H9 (cell line): ENCODE measurements around the gene SCARB2. TPM values are rescaled to one million over a fixed set of nuclear protein-coding genes. Genes with fewer than 3 reads are reported as not detected.

Experiments used
- DNase-seq: peaks from one replicate; pipeline ENCODE4 v3.0.0-alpha.2; 2017
- H2AFZ ChIP-seq: one replicate; pipeline ENCODE4 v1.6.1; 2013; ENCODE audit warnings: mild to moderate bottlenecking, low read length, control low read depth, moderate library complexity
- H2AK5ac ChIP-seq: 2 replicates; pipeline ENCODE4 v1.6.1; 2013; ENCODE audit warnings: low read length, control low read depth, mixed read lengths; ENCODE audit not compliant: insufficient read length
- H2BK120ac ChIP-seq: one replicate; pipeline ENCODE4 v1.6.1; 2013; ENCODE audit warnings: low read depth, mild to moderate bottlenecking, low read length, control low read depth, inconsistent platforms; ENCODE audit not compliant: poor library complexity, severe bottlenecking
- H2BK12ac ChIP-seq: 2 replicates; pipeline ENCODE4 v1.6.1; 2013; ENCODE audit warnings: low read length, control low read depth, mixed read lengths, low read depth; ENCODE audit not compliant: insufficient read length
- H2BK15ac ChIP-seq: 2 replicates; pipeline ENCODE4 v1.6.1; 2013; ENCODE audit warnings: low read depth, low read length, control low read depth
- H2BK20ac ChIP-seq: one replicate; pipeline ENCODE4 v1.6.1; 2013; ENCODE audit warnings: low read depth, mild to moderate bottlenecking, low read length, control low read depth, inconsistent platforms; ENCODE audit not compliant: poor library complexity, severe bottlenecking
- H2BK5ac ChIP-seq: 2 replicates; pipeline ENCODE4 v1.6.1; 2013; ENCODE audit warnings: low read length, control low read depth, mixed read lengths; ENCODE audit not compliant: insufficient read length
- H3K14ac ChIP-seq: 2 replicates; pipeline ENCODE4 v1.6.1; 2013; ENCODE audit warnings: low read length, control low read depth; ENCODE audit not compliant: insufficient read depth
- H3K18ac ChIP-seq: 2 replicates; pipeline ENCODE4 v1.6.1; 2013; ENCODE audit warnings: low read depth, mild to moderate bottlenecking, mixed read lengths, low read length, control low read depth; ENCODE audit not compliant: insufficient read length
- H3K23ac ChIP-seq: 2 replicates; pipeline ENCODE4 v1.6.1; 2013; ENCODE audit warnings: low read length, control low read depth, mixed read lengths, low read depth; ENCODE audit not compliant: insufficient read length
- H3K23me2 ChIP-seq: 2 replicates; pipeline ENCODE4 v1.6.1; 2013; ENCODE audit warnings: low read depth, mild to moderate bottlenecking, mixed read lengths, low read length, control low read depth; ENCODE audit not compliant: insufficient read length, poor library complexity, severe bottlenecking
- H3K27ac ChIP-seq: 2 replicates; pipeline ENCODE4 v1.5.1; 2013; ENCODE audit warnings: low read length, control low read depth, mixed read lengths, low read depth; ENCODE audit not compliant: insufficient read length
- H3K27me3 ChIP-seq: 2 replicates; pipeline ENCODE4 v1.6.1; 2013; ENCODE audit warnings: low read length, control low read depth, inconsistent platforms; ENCODE audit not compliant: insufficient read depth
- H3K4ac ChIP-seq: 2 replicates; pipeline ENCODE4 v1.6.1; 2013; ENCODE audit warnings: low read depth, mild to moderate bottlenecking, control low read depth, inconsistent platforms, low read length, moderate library complexity
- H3K4me1 ChIP-seq: 2 replicates; pipeline ENCODE4 v1.6.1; 2013; ENCODE audit warnings: low read length, control low read depth, inconsistent platforms; ENCODE audit not compliant: insufficient read depth
- H3K4me2 ChIP-seq: 2 replicates; pipeline ENCODE4 v1.6.1; 2013; ENCODE audit warnings: low read length, control low read depth, mixed read lengths; ENCODE audit not compliant: insufficient read length, insufficient read depth
- H3K56ac ChIP-seq: 2 replicates; pipeline ENCODE4 v1.6.1; 2013; ENCODE audit warnings: low read depth, mild to moderate bottlenecking, mixed read lengths, low read length, control low read depth; ENCODE audit not compliant: insufficient read length
- H3K79me1 ChIP-seq: 2 replicates; pipeline ENCODE4 v1.6.1; 2013; ENCODE audit warnings: low read depth, mild to moderate bottlenecking, moderate library complexity, low read length, control low read depth, inconsistent platforms; ENCODE audit not compliant: insufficient read depth, poor library complexity, severe bottlenecking
- H3K79me2 ChIP-seq: 2 replicates; pipeline ENCODE4 v1.6.1; 2013; ENCODE audit warnings: low read length, control low read depth, inconsistent platforms; ENCODE audit not compliant: insufficient read depth
- H3K9ac ChIP-seq: 2 replicates; pipeline ENCODE4 v1.6.1; 2013; ENCODE audit warnings: low read length, control low read depth, mixed read lengths; ENCODE audit not compliant: insufficient read length; ENCODE audit errors: extremely low read depth
- H3K9me3 ChIP-seq: one replicate; pipeline ENCODE4 v1.6.1; 2013; ENCODE audit warnings: low read depth, low read length, inconsistent platforms; ENCODE audit not compliant: control insufficient read depth
- H3T11ph ChIP-seq: one replicate; pipeline ENCODE4 v1.6.1; 2013; ENCODE audit warnings: mild to moderate bottlenecking, low read length, control low read depth, inconsistent platforms
- H4K20me1 ChIP-seq: one replicate; pipeline ENCODE4 v1.6.1; 2013; ENCODE audit not compliant: control insufficient read depth, insufficient read length, insufficient read depth
- H4K5ac ChIP-seq: 2 replicates; pipeline ENCODE4 v1.6.1; 2013; ENCODE audit warnings: low read depth, mild to moderate bottlenecking, mixed read lengths, low read length, control low read depth; ENCODE audit not compliant: insufficient read length
- H4K8ac ChIP-seq: replicated peaks from 2 replicates; pipeline ENCODE4 v1.6.1; 2013; ENCODE audit warnings: low read length, control low read depth, mixed read lengths, low read depth; ENCODE audit not compliant: insufficient read length
- H4K91ac ChIP-seq: 2 replicates; pipeline ENCODE4 v1.6.1; 2013; ENCODE audit warnings: low read depth, mild to moderate bottlenecking, moderate library complexity, mixed read lengths, low read length, control low read depth; ENCODE audit not compliant: insufficient read length
- H3K27ac Mint-ChIP-seq, 3 experiments: 2 replicates in 2 of 3; 3 replicates in 1 of 3; pipeline ENCODE4 v1.8.0; 2020 to 2021; ENCODE audit warnings: mixed read lengths in 3 of 3, mild to moderate bottlenecking in 1 of 3, moderate library complexity in 1 of 3
- H3K27me3 Mint-ChIP-seq: 2 replicates; pipeline ENCODE4 v1.8.0; 2021; ENCODE audit warnings: low read depth, mild to moderate bottlenecking, moderate library complexity, mixed read lengths
- H3K36me3 Mint-ChIP-seq, 3 experiments: 2 replicates in 2 of 3; 3 replicates in 1 of 3; pipeline ENCODE4 v1.8.0; 2020 to 2021; ENCODE audit warnings: low read depth in 3 of 3, mixed read lengths in 3 of 3; ENCODE audit not compliant: insufficient read depth in 1 of 3
- H3K4me1 Mint-ChIP-seq, 2 experiments: 2 replicates each; pipeline ENCODE4 v1.8.0; 2020; ENCODE audit warnings: mixed read lengths in 2 of 2
- H3K4me3 Mint-ChIP-seq, 2 experiments: 2 replicates in 1 of 2; 3 replicates in 1 of 2; pipeline ENCODE4 v1.8.0; 2020 to 2021; ENCODE audit warnings: mild to moderate bottlenecking in 2 of 2, mixed read lengths in 2 of 2, moderate library complexity in 1 of 2
- H3K9me3 Mint-ChIP-seq, 2 experiments: 2 replicates in 1 of 2; 3 replicates in 1 of 2; pipeline ENCODE4 v1.8.0; 2020; ENCODE audit warnings: mild to moderate bottlenecking in 2 of 2, mixed read lengths in 2 of 2, moderate library complexity in 1 of 2
- CTCF ChIP-seq: fragments of 200-600 bp; sonication (generic); conservative IDR thresholded peaks from 3 replicates; pipeline ENCODE4 v1.8.0; 2021; ENCODE audit warnings: antibody characterized with exemption, mild to moderate bottlenecking
- WGBS: extraction: QIAGEN DNeasy Blood & Tissue Kit; methylation state at CpG from one replicate; pipeline ENCODE4 v1.1.7; 2013; ENCODE audit warnings: missing lambda C conversion rate, low lambda C conversion rate, mixed read lengths; ENCODE audit not compliant: insufficient read length; ENCODE audit errors: extremely low coverage; 5-methylcytosine and 5-hydroxymethylcytosine counted together
- total RNA-seq: library from RNA; stranded (reverse); gene quantifications from 2 replicates; pipeline ENCODE4 v1.2.1, GENCODE V29; 2021

SCARB2 gene
- total RNA-seq, 1 experiment from 2014 or later = 36.4 TPM

- no peak overlapping the region for H3K4me3 Mint-ChIP-seq
- Histone ChIP-seq H2BK12ac (no peak overlapping the region), H2BK15ac (no peak overlapping the region), H2AFZ (no peak overlapping the region), H3K9me3 (no peaks in the 10 kb centered on the region), H2BK5ac (no peak overlapping the region), H4K5ac (no peak overlapping the region), H3K14ac (no peak overlapping the region), H3K56ac (no peak overlapping the region), H2BK20ac (no peak overlapping the region), H3K4me1 (peaks cover 4% of the 10 kb centered on the region; the same call in 1 of the 2 replicates), H3K79me2 (no peaks in the 10 kb centered on the region; the same call in 1 of the 2 replicates), H3K4ac (no peak overlapping the region), H4K91ac (no peak overlapping the region), H3K18ac (no peak overlapping the region), H4K20me1 (no peaks in the 10 kb centered on the region), H3T11ph (no peak overlapping the region), H3K27me3 (no peaks in the 10 kb centered on the region), H3K4me2 (no peak overlapping the region), H3K27ac (no peak overlapping the region), H2AK5ac (no peak overlapping the region), H3K23ac (no peak overlapping the region), H4K8ac (no peak overlapping the region), H2BK120ac (no peak overlapping the region), H3K9ac (no peak overlapping the region), H3K79me1 (no peaks in the 10 kb centered on the region), H3K23me2 (peaks cover 10% of the 10 kb centered on the region)
- H3K9me3 Mint-ChIP-seq = no peaks in the 10 kb centered on the region
- H3K36me3 Mint-ChIP-seq = no peaks in the 10 kb centered on the region; a peak in 1 of 7 replicates
- TF ChIP-seq CTCF = no peak
- WGBS = no CpG with 5 or more reads among the region's 4 CpGs
- no peak overlapping the region for H3K27ac Mint-ChIP-seq
- DNase-seq = no peak
- H3K27me3 Mint-ChIP-seq = peaks cover 6% of the 10 kb centered on the region
- H3K4me1 Mint-ChIP-seq = peaks cover 37% of the 10 kb centered on the region in 2 experiments
Measured at GRCh38 chr4:76210452-76210851, 3.2 kb downstream of the SCARB2 start.
